Psoas muscle (tissue), 8 donors: ENCODE measurements around the gene SLC22A23. TPM values are rescaled to one million over a fixed set of nuclear protein-coding genes. Genes with fewer than 3 reads are reported as not detected.

Experiments used
- ATAC-seq, 4 donors: fragments of 200-7000 bp; cut with Tn5 transposase; one replicate each; pipeline ENCODE4 v1.9.1; 2020; ENCODE audit warnings: moderate library complexity in 3 of 4, mild to moderate bottlenecking in 2 of 4
- DNase-seq, 2 donors: peaks; one replicate each; pipeline ENCODE4 v3.0.0-alpha.2; 2020
- H3K27ac ChIP-seq: fragments of 200-600 bp; one replicate; pipeline ENCODE4 v1.8.0; 2022
- H3K27me3 ChIP-seq, 3 donors: fragments of 200-600 bp in 1 of 3; one replicate each; pipeline versions ENCODE4 v1.6.1 to v1.8.0; 2013 to 2022; ENCODE audit warnings: low read length in 2 of 3, mild to moderate bottlenecking in 2 of 3, moderate library complexity in 1 of 3; ENCODE audit not compliant: insufficient read depth in 3 of 3
- H3K36me3 ChIP-seq, 2 donors: fragments of 200-600 bp in 1 of 2; one replicate each; pipeline versions ENCODE4 v1.6.1 to v1.8.0; 2013 to 2022; ENCODE audit warnings: low read depth in 1 of 2, mild to moderate bottlenecking in 1 of 2, moderate library complexity in 1 of 2; ENCODE audit not compliant: insufficient read depth in 1 of 2
- H3K4me1 ChIP-seq: fragments of 200-600 bp; one replicate; pipeline ENCODE4 v1.8.0; 2022
- H3K4me3 ChIP-seq: fragments of 200-600 bp; one replicate; pipeline ENCODE4 v1.8.0; 2022; ENCODE audit warnings: mild to moderate bottlenecking
- H3K9me3 ChIP-seq: fragments of 200-600 bp; one replicate; pipeline ENCODE4 v1.8.0; 2022
- CTCF ChIP-seq: fragments of 200-600 bp; IDR thresholded peaks from one replicate; pipeline ENCODE4 v1.8.0; 2022; ENCODE audit warnings: antibody characterized with exemption
- WGBS, 3 donors: extraction: QIAGEN DNeasy Blood & Tissue Kit; methylation state at CpG; one replicate each; pipeline versions ENCODE4 v1.1.6 to v1.1.7; 2013; 5-methylcytosine and 5-hydroxymethylcytosine counted together
- intact Hi-C, 2 donors: fragments of 100-400 bp; cut with DNase I; formaldehyde crosslinking; loops; one replicate each; pipeline versions ENCODE4 v1.11.0 to v1.14.2; 2022
- polyA plus RNA-seq, 3 donors: library from polyadenylated mRNA; stranded (reverse); fragments of 200-250 nt; gene quantifications; one replicate each; pipeline ENCODE4 v1.2.3, GENCODE V29; 2013
- total RNA-seq, 4 donors: library from RNA; stranded (reverse); fragmentation: NEBNext Ultra II Directional in 2 of 4; extraction: Animal tissue kit (Norgen Biotek cat#: 25700) in 2 of 4; gene quantifications; one replicate each; pipeline versions ENCODE4 v1.2.1 to v1.2.4, GENCODE V29; 2021 to 2023
- donor health status: healthy with polysubstance abuse.
- donor health status: DM: no; HTN: no; CAD: no; lungs with moderate emphysema.
- donor health status: Bipolar disorder and iron deficiency.
- donor health status: healthy.
- donor health status: DM: yes; HTN: yes; CAD: no.
- donor health status: DM: no; HTN: no; CAD: no.
- donor health status: DM: no; HTN: no; CAD: no.
- donor health status: DM: yes; HTN: yes; CAD: no.

SLC22A23 gene
- total and polyA plus RNA-seq, 7 donors, result 4.6 to 13.7 (median 8.7) TPM

DNA sequence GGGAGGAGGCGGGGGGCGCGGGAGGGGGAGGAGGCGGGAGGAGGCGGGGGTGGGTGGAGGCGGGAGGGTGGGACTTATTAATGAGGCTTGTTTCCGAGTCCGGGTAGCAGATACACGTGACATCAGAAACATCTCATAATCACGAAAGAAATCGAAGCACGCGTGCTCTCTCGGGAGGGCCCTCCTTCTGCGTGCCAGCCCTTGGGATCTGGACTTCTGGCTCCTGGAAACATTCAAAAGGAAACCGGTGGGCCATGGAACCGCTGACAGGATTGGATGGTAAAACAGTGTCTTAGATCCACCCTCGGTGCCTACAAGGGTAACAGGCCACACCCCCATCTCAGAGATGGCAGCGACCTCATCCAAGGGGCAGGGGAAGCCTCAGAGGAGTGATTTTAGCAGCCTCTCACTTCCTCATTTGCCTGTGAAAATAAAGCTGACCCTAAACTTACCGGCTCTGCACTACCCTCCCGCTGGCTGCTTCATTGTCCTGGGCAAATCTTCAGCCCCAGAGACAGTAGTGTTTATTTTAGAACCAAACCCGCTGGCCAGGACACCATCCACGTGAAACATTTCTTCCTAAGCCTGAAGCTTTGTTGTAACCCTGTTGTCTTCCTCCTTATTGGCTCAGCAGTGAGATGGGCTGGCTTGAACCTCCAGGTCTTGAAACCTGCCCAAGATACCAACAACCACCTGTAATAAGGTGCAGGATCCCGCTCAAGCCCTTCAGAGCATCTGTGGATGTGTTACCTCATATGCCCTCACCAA lies 100.6 kb downstream of the SLC22A23 start:
- TF ChIP-seq CTCF, result no peak
- intact Hi-C loops, result loop anchor here in 1 of 2 donors (10.0 kb wide), 1 partner anchor 99 kb away; the partner anchor contains the start of gene SLC22A23
- no peaks in the 10 kb centered on the region for H3K36me3 ChIP-seq
- peaks cover 20% of the 10 kb centered on the region for H3K4me1 ChIP-seq
- no peaks in the 10 kb centered on the region for H3K9me3 ChIP-seq
- WGBS, 3 donors, result 2% methylated on average over 18 to 19 of the region's 24 CpGs
- DNase-seq (peak; percentile 73 to 83), ATAC-seq (peak; percentile 56 to 81 (median 74))
- peak overlapping the region; percentile 56 for H3K4me3 ChIP-seq
- H3K27me3 ChIP-seq, result no peaks in the 10 kb centered on the region
- H3K27ac ChIP-seq, result peak overlapping the region; percentile 75

- WGBS, 3 donors, result 7 to 14% (median 12%) methylated on average over 19 to 20 of the region's 20 CpGs
Measured at GRCh38 chr6:3355358-3356055, 101.3 kb downstream of the SLC22A23 start.

DNA sequence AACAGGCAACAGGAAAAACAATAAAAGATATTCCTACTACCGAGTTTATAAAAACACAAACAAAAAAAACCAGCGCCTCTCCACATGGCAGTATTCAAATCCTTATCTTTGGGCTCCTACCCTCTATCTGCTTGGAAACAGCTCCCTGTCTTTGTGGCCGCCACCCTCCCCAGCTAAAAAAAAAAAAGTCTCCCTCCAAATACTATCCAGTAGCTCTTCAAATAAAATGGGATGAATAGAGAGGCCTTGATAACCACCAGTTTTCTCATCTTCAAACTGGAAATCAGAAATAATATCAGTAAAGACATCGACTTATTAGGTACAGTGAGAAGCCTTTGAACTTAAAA lies 101.9 kb downstream of the SLC22A23 start:
- DNase-seq (no peak), ATAC-seq (no peak)
- no peaks in the 10 kb centered on the region for H3K27me3 ChIP-seq
- no peak for TF ChIP-seq CTCF
- 69 to 73% (median 71%) methylated on average over 4 of the region's 4 CpGs for WGBS, 3 donors
- peaks cover 33% of the 10 kb centered on the region for H3K4me1 ChIP-seq
- peak overlapping the region; percentile 75 for H3K27ac ChIP-seq
- intact Hi-C loops, result loop anchor here in 1 of 2 donors (10.0 kb wide), 1 partner anchor 100 kb away; the partner anchor contains the start of gene SLC22A23
- H3K4me3 ChIP-seq, result no peak overlapping the region
- no peaks in the 10 kb centered on the region for H3K9me3 ChIP-seq
- H3K36me3 ChIP-seq, result no peaks in the 10 kb centered on the region

More at GRCh38 chr6:3355358-3356055, 101.3 kb downstream of the SLC22A23 start:
- no peak for TF ChIP-seq CTCF
- Histone ChIP-seq H3K4me3 (peak overlapping the region; percentile 56), H3K27me3 (no peaks in the 10 kb centered on the region), H3K27ac (peak overlapping the region; percentile 75), H3K4me1 (peaks cover 28% of the 10 kb centered on the region), H3K9me3 (no peaks in the 10 kb centered on the region), H3K36me3 (no peaks in the 10 kb centered on the region)
- ATAC-seq (peak; percentile 45 to 62 (median 51)), DNase-seq (peak; percentile 55 to 71)
- intact Hi-C loops, result loop anchor here in 1 of 2 donors (10.0 kb wide), 1 partner anchor 99 kb away; the partner anchor contains the start of gene SLC22A23

DNA sequence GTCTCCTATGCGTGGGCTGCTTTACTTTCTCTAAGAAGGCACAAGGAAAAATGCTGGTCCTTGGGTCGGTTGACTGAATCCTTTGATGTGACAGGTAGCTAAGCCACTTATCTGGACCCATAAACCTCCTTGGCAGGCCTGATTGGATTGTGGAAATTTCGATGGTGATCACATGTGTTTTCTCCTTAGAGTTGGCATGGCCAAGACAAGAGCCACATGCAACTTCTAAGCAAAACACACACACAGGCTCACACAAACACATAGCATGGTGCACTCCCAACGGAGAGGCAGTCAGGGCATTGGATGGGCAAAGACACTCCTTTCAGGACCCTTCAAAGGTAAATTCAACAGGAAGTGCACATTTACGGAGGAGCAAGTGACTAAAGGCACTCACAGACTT lies 102.9 kb downstream of the SLC22A23 start:
- DNase-seq (no peak), ATAC-seq (no peak)
- Histone ChIP-seq H3K4me1 (peaks cover 43% of the 10 kb centered on the region), H3K27ac (peak overlapping the region; percentile 75), H3K36me3 (no peaks in the 10 kb centered on the region), H3K27me3 (no peaks in the 10 kb centered on the region), H3K9me3 (no peaks in the 10 kb centered on the region), H3K4me3 (no peak overlapping the region)
- 87 to 95% (median 94%) methylated on average over 5 of the region's 5 CpGs for WGBS, 3 donors
- TF ChIP-seq CTCF, result no peak
- intact Hi-C loops, result loop anchor here in 1 of 2 donors (5.0 to 10.0 kb wide), 2 partner anchors 67 to 101 kb away; partner anchors contain the start of gene SLC22A23
